GM18511 (cell line): Measurements from ENCODE around the gene COMTD1.
"Not testable (repeated sequence)": the region's sequence is repeated elsewhere in the genome, so short reads cannot be mapped to it uniquely, and the experiment has no call there.

ENCODE experiments used
- ATAC-seq: cut with Tn5 transposase; IDR thresholded peaks from one replicate; pipeline ENCODE4 v1.9.1; 2021; ENCODE audit warnings: mild to moderate bottlenecking, moderate library complexity; ENCODE audit not compliant: unreplicated experiment

Gene COMTD1

DNA sequence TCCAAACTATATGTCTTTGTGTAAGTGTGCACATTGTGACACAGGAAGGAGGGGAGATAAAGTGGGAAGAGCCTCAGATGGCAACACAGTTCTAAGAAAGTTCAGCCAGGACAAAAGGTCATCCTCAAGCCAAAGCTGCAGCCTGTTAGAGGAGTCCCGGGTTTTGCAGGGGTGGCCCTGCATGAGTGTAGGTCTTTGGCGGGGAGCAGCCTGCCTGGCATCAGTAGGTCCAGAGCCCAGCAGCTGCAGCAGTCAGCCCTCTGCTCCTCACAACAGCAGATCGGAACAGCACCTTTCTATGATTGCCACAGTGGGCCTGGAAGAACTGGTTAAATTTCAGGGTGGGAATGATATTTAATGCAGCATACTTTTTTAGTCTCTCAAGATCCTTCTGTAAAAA lies 38.7 kb downstream of the COMTD1 start:
- ATAC-seq, result no peak

DNA sequence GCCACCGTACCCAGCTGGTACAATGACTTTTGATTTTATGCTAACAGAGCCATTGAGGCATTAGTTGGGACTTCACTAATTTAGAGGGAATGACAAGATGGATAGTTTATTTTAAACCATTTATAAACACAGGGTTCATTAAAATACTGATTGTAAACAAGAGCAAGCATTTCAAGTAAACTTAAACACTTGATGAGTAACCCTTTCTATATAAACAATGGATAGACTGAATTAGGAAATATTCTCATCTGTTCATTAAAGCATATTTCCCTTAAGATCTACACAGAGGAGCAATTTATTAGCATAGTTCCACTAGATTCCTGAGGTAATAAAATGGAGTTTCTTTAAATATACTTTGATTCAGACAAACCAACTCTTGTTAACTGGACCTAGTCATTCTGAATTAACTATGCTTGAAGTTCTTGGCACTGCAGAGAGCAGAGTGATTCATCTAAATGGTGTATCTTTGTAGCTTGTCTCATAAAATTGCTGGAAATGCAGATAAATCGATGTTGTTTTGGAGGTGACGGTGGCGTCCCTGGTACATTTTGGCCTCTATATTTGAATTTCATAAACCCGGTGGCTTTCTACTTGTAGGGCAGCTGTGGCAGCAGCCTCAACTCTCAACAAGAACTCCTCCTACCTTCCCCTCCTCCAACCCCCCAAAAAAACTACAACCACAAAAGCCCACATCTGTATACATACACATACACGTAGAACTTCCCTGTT lies 40.6 kb downstream of the COMTD1 start:
- ATAC-seq, result no peak

DNA sequence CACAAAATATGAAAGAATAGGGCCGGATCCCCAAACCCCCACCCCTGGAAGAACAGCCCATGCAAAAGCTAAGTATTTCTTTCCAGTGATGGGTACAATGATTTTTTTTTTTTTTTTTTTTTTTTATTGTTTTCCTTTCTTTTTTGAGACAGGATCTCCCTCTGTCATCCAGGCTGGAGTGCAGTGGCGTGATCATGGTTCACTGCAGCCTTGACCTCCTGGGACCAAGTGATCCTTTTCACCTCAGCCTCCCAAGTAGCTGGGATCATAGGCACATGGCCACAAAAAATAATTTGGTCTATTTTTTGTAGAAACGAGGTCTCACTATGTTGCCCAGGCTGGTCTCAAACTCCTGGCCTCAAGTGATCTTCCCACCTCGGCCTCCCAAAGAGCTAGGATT lies 41.1 kb downstream of the COMTD1 start:
- not testable (repeated sequence) for ATAC-seq

DNA sequence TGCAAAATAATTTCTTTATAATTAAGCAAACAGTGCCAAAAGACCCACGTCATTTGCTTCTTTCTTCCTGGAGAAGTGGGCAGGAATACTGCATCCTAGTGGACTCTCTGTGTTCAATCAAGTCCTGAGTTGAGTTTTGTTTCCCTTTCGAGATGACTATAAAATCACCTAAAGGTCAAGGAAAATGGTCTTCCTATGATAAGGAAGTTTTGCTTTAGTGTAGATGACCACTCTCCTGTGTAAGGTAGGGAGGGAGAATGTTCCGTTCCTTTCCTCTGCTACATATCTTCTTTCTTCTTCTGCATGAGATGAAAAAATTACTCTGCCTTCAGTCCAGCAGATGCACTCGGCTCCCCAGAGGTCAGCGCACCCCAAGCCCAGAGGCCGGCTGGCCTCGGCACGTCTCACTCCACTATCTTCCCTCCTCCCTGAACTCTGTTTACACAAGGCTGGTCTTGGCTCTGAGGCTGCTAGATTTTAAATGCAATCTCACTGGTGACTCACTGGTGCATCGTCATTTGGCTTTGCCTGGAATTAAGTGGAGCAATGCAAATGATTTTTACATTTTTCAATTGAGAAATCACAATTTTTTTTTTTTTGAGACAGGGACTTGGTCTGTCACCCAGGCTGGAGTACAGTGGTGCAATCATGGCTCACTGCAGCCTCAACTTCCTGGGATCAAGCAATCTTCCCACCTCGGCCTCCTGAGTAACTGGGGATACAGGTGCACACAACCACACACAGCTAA lies 43.8 kb downstream of the COMTD1 start:
- ATAC-seq, result no peak

GRCh38 chr10:75189266-75190096 lies 46.3 kb downstream of the COMTD1 start:
- ATAC-seq, result no peak

DNA sequence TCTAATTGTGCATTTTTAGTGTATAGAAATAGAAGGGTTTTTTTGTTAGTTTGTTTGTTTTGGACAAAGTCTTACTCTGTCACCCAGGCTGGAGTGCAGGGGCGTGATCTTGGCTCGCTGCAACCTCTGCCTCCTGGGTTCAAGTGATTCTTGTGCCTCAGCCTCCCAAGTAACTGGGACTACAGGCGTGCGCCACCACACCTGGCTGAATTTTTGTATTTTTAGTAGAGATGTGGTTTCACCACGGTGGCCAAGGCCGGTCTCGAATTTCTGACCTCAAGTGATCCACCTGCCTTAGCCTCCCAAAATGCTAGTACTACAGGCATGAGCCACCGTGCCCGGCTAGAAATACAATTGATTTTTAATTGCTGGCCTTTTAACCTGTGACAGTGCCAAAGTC lies 47.2 kb downstream of the COMTD1 start:
- not testable (repeated sequence) for ATAC-seq

DNA sequence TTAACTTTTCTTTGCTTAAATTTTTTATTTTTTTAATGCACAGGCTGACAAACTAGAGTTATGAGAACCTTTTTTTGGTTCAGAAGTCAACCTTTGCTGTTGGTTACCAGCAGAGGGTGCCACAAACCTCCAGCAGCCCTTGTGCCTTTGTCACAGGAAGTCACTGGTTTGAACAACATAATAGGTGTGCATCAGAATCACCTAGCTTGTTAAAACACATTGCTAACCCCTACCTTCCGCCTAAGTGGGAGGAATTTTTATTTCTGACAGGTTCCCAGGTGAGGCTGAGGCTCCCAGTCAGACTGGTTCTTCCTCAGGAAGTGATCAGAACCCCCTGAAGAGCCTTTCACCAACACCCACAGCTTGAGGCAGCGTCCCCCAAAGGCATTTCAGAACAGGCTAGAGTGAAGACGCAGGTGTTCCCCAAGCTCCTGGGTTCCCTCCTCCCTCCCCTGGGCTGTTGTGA lies 47.8 kb downstream of the COMTD1 start:
- ATAC-seq, result no peak

DNA sequence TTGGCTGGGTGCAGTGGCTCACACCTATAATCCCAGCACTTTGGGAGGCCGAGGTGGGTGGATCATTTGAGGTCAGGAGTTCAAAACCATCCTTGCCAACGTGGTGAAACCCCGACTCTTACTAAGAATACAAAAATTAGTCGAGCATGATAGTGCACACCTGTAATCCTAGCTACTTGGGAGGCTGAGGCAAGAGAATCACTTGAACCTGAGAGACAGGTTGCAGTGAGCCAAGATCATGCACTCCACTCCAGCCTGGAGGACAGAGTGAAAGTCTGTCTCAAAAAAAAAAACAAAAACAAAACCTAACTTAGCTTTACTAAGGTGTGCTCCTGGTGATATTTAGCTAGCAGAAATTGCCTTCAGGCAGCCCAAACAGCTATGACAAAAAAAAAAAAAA lies 49.4 kb downstream of the COMTD1 start:
- ATAC-seq, result no peak
